HuH-7.5 (cell line): ENCODE data around the gene GOSR1.

ENCODE experiments used
- DNase-seq: peaks from one replicate; pipeline ENCODE4 v3.0.0; 2011; ENCODE audit warnings: low spot score

Gene GOSR1

DNA sequence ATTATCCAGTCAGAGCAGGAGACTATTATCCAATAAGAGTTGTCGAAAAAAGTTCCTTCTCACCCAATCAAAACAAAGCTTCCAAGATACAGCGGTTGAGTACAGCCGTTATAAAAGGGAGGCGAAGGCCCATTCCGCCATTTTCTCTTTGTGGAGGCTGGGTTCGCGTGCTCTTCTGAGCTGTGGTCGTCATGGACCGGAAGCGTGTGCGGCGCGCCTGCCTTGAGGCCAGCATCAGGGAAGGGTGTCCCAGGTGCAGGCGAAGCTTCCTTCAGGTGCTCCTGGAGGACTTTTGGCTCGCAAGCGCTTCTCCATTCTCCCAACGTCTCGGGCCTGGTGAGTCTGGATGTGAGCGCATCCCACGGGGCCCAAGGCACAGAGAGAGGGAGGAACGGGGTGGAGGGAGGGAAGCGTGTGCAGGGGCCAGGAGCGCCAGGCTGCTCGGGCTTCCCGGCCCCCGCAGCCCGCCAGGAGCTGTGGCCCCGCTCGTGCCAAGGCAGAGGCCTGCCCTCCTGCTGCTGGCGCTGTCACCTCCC lies 99.2 kb downstream of the GOSR1 start:
- DNase-seq = no peak
